Mucosa of descending colon (tissue), 3 donors: ENCODE results near the gene EPX. TPM values are rescaled to one million over a fixed set of nuclear protein-coding genes. Genes with fewer than 3 reads are reported as not detected.

Experiments used
- ATAC-seq: fragments of 200-7000 bp; cut with Tn5 transposase; one replicate; pipeline ENCODE4 v1.9.1; 2020; ENCODE audit warnings: mild to moderate bottlenecking, moderate library complexity
- DNase-seq, 3 donors: peaks; one replicate each; pipeline ENCODE4 v3.0.0-alpha.2; 2020
- H3K36me3 ChIP-seq: fragments of 200-600 bp; one replicate; pipeline ENCODE4 v1.8.0; 2021; ENCODE audit warnings: low read depth, mild to moderate bottlenecking
- H3K4me1 ChIP-seq: fragments of 200-600 bp; one replicate; pipeline ENCODE4 v1.8.0; 2021; ENCODE audit warnings: low read depth, mild to moderate bottlenecking
- H3K4me3 ChIP-seq: fragments of 200-600 bp; one replicate; pipeline ENCODE4 v1.8.0; 2021; ENCODE audit warnings: mild to moderate bottlenecking
- H3K9me3 ChIP-seq: fragments of 200-600 bp; one replicate; pipeline ENCODE4 v1.8.0; 2021; ENCODE audit warnings: mild to moderate bottlenecking
- CTCF ChIP-seq: fragments of 200-600 bp; IDR thresholded peaks from one replicate; pipeline ENCODE4 v1.8.0; 2022; ENCODE audit warnings: antibody characterized with exemption, mild to moderate bottlenecking
- intact Hi-C, 2 donors: fragments of 100-400 bp; cut with DNase I in 1 of 2; cut with micrococcal nuclease in 1 of 2; formaldehyde crosslinking; loops; one replicate each; pipeline versions ENCODE4 v1.11.0 to v1.11.1; 2022; cut with DNase I, micrococcal nuclease
- total RNA-seq, 3 donors: library from RNA; stranded (reverse); fragmentation: NEBNext Ultra II Directional in 2 of 3; extraction: Animal tissue kit (Norgen Biotek cat#: 25700) in 2 of 3; gene quantifications; one replicate each; pipeline versions ENCODE4 v1.2.1 to v1.2.4, GENCODE V29; 2021 to 2023
- donor health status: DM: no; HTN: no; CAD: no; lungs with moderate emphysema.
- donor health status: DM: no; HTN: no; CAD: no.
- donor health status: DM: no; HTN: yes; CAD: no.

EPX gene
- total RNA-seq, 3 donors from 2014 or later: not detected

- no peak for ATAC-seq
- intact Hi-C loops: no loop called here
- TF ChIP-seq CTCF: no peak
Measured at GRCh38 chr17:58253082-58253481, 60.6 kb downstream of the EPX start.

More at GRCh38 chr17:58253082-58253481, 60.6 kb downstream of the EPX start:
- H3K4me3 ChIP-seq: no peak overlapping the region
- no peaks in the 10 kb centered on the region for H3K36me3 ChIP-seq
- DNase-seq: no peak
- no peaks in the 10 kb centered on the region for H3K9me3 ChIP-seq
- peaks cover 6% of the 10 kb centered on the region for H3K4me1 ChIP-seq

Other genes starting within 250 kb of the EPX start
- 10 to 100 TPM; 23.5 to 46.8 (median 23.6) TPM for gene CUEDC1, start 237.3 kb upstream of the EPX start, total RNA-seq
- 100 to 1,000 TPM in 1 of 3 donors, 10 to 100 TPM in 2; 48.1 to 107 (median 48.9) TPM for gene VEZF1, start 204.5 kb upstream of the EPX start, total RNA-seq
- 100 to 1,000 TPM; 150 to 188 (median 184) TPM for gene SRSF1, start 185.5 kb upstream of the EPX start, total RNA-seq
- gene DYNLL2, start 109.3 kb upstream of the EPX start, total RNA-seq: 10 to 100 TPM; 33.9 to 53.2 (median 33.9) TPM
- not detected for gene OR4D1, start 44.3 kb upstream of the EPX start, total RNA-seq
- gene OR4D2, start 25.7 kb upstream of the EPX start, total RNA-seq: not detected
- 10 to 100 TPM; 12.9 to 18.5 (median 14.7) TPM for gene MKS1, start 26.5 kb downstream of the EPX start, total RNA-seq
- gene LPO, start 45.9 kb downstream of the EPX start, total RNA-seq: not detected
- gene MPO, start 88.2 kb downstream of the EPX start, total RNA-seq: under 1 TPM in 1 of 3 donors, not detected in 2; 0.19 TPM
- 10 to 100 TPM in 1 of 3 donors, 1 to 10 TPM in 2; 5.3 to 27.7 (median 8.3) TPM for gene TSPOAP1, start 136.1 kb downstream of the EPX start, total RNA-seq
- gene SUPT4H1, start 159.5 kb downstream of the EPX start, total RNA-seq: 10 to 100 TPM; 57.9 to 79.5 (median 68.9) TPM
- gene RNF43, start 224.8 kb downstream of the EPX start, total RNA-seq: 10 to 100 TPM; 24.2 to 68.5 (median 37.7) TPM